Adrenal gland (tissue), 12 donors: ENCODE measurements around the gene WDR91. TPM values are rescaled to one million over a fixed set of nuclear protein-coding genes. Genes with fewer than 3 reads are reported as not detected.
A peak's percentile ranks its signal among the peaks of the same experiment; 100 is the strongest.

Source experiments
- DNase-seq, 7 donors: peaks; one replicate each; pipeline ENCODE4 v3.0.0-alpha.2; 2019 to 2020
- H3K27ac ChIP-seq, 5 donors: fragments of 200-600 bp; sonication (generic) in 4 of 5; 1 replicate in 3 of 5; 2 replicates in 2 of 5; pipeline versions ENCODE4 v1.5.1 to v1.8.0; 2016 to 2020; ENCODE audit warnings: mild to moderate bottlenecking in 1 of 5
- H3K27me3 ChIP-seq: fragments of 200-600 bp; 2 replicates; pipeline ENCODE4 v1.8.0; 2021
- H3K36me3 ChIP-seq, 2 donors: fragments of 200-600 bp; replicated peaks in 1 of 2; 1 replicate in 1 of 2; 2 replicates in 1 of 2; pipeline versions ENCODE4 v1.5.1 to v1.8.0; 2018 to 2022
- H3K4me1 ChIP-seq, 2 donors: fragments of 200-600 bp; replicated peaks in 1 of 2; 1 replicate in 1 of 2; 2 replicates in 1 of 2; pipeline versions ENCODE4 v1.5.1 to v1.8.0; 2018 to 2021
- H3K4me3 ChIP-seq, 4 donors: fragments of 200-600 bp; sonication (generic) in 3 of 4; one replicate each; pipeline ENCODE4 v1.5.1; 2016 to 2018
- H3K9me3 ChIP-seq, 3 donors: fragments of 200-600 bp; sonication (generic) in 1 of 3; replicated peaks in 1 of 3; 1 replicate in 2 of 3; 2 replicates in 1 of 3; pipeline versions ENCODE4 v1.5.1 to v1.8.0; 2016 to 2021
- POLR2A ChIP-seq, 2 donors: fragments of 450-650 bp; IDR thresholded peaks; one replicate each; pipeline ENCODE4 v1.6.1; 2017; ENCODE audit warnings: antibody characterized with exemption in 2 of 2, mild to moderate bottlenecking in 2 of 2, moderate library complexity in 1 of 2
- WGBS, 4 donors: extraction: QIAGEN DNeasy Blood & Tissue Kit in 2 of 4; methylation state at CpG; one replicate each; pipeline versions ENCODE4 v1.1.5 to v1.1.7; 2013 to 2017; 5-methylcytosine and 5-hydroxymethylcytosine counted together
- intact Hi-C, 2 donors: fragments of 100-400 bp; cut with DNase I; formaldehyde crosslinking; loops; one replicate each; pipeline versions ENCODE4 v1.14.1 to v1.15.0; 2022 to 2023
- polyA plus RNA-seq, 3 donors: library from polyadenylated mRNA; stranded (reverse); fragments of 200-250 nt in 2 of 3; fragments of 350-450 nt in 1 of 3; fragmentation: Illumina TruSeq in 1 of 3; extraction: RNeasy Lipid Tissue Mini Kit (QIAGEN cat#74804) in 1 of 3; gene quantifications; one replicate each; pipeline ENCODE4 v1.2.3, GENCODE V29; 2013 to 2014
- total RNA-seq, 9 donors: library from RNA; depleted of rRNA in 4 of 9; stranded (reverse); fragments of >200 nt in 4 of 9; fragments of 120-200 nt in 1 of 9; fragmentation: NEBNext Ultra II Directional in 1 of 9; extraction: Animal tissue kit (Norgen Biotek cat#: 25700) in 1 of 9; gene quantifications; one replicate each; pipeline versions ENCODE4 v1.1.0 to v1.2.4, GENCODE V29; 2013 to 2023
- TF ChIP-seq, protein P1 (sequence below), 6 experiments: fragments of 450-650 bp in 4 of 6; fragments of 200-600 bp in 2 of 6; sonication (generic) in 1 of 6; IDR thresholded peaks; 1 replicate in 5 of 6; 2 replicates in 1 of 6; pipeline versions ENCODE4 v1.5.1 to v1.8.0; 2016 to 2021; ENCODE audit warnings: antibody characterized with exemption in 6 of 6, mild to moderate bottlenecking in 2 of 6, moderate library complexity in 1 of 6
- donor health status: healthy with polysubstance abuse.
- donor health status: Bipolar disorder and iron deficiency.
- donor health status: DM: yes; HTN: yes; CAD: no.
- donor health status: DM: no; HTN: no; CAD: no.
- donor health status: DM: no; HTN: no; CAD: no.
- donor health status: DM: yes; HTN: yes; CAD: no.

WDR91 gene
- total and polyA plus RNA-seq, 12 donors, result 6.8 to 29.6 (median 15.5) TPM

DNA sequence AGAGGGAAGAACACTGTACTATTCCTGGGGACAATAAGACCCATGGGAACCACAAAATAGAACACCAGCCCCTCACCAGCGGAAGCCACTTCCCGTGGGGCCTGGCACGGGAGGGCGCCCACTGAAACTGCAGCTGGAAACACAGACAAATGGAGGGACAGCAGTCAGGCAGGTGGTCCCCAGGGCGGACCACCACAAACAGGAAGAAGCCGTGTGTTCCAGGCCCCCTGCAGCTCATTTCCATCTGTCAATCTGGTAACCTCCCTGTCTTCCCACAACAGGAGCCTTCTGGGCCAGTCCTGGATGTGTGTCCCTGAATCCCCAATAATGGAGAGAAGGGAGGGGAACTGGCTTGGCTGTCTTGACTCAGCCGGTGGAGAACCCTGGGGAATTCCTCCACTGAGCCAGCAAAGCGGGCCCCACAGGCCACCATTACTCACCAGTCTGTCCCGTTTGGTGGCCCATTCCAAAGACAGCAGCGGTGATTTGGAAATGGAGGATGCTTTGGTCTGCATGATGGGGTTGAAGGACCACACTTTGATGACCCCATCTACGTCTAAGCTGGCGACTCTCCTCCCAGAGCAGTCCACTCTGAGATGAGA lies 16.7 kb downstream of the WDR91 start:
- DNase-seq, result peak in 1 of 7 donors; percentile 23
- Histone ChIP-seq H3K27me3 (no peaks in the 10 kb centered on the region), H3K27ac (no peak overlapping the region), H3K36me3 (peaks cover 0 to 72% of the 10 kb centered on the region in 2 donors), H3K4me1 (peaks cover 0 to 9% of the 10 kb centered on the region in 2 donors), H3K4me3 (no peak overlapping the region), H3K9me3 (no peaks in the 10 kb centered on the region)
- WGBS, 4 donors, result 91 to 93% (median 92%) methylated on average over 6 to 12 of the region's 12 CpGs
- TF ChIP-seq POLR2A (IDR thresholded peaks at IDR 0.05), result no peak
- TF ChIP-seq, protein P1, sequence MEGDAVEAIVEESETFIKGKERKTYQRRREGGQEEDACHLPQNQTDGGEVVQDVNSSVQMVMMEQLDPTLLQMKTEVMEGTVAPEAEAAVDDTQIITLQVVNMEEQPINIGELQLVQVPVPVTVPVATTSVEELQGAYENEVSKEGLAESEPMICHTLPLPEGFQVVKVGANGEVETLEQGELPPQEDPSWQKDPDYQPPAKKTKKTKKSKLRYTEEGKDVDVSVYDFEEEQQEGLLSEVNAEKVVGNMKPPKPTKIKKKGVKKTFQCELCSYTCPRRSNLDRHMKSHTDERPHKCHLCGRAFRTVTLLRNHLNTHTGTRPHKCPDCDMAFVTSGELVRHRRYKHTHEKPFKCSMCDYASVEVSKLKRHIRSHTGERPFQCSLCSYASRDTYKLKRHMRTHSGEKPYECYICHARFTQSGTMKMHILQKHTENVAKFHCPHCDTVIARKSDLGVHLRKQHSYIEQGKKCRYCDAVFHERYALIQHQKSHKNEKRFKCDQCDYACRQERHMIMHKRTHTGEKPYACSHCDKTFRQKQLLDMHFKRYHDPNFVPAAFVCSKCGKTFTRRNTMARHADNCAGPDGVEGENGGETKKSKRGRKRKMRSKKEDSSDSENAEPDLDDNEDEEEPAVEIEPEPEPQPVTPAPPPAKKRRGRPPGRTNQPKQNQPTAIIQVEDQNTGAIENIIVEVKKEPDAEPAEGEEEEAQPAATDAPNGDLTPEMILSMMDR (IDR thresholded peaks at IDR 0.05), result no peak
- intact Hi-C loops, result no loop called here

DNA sequence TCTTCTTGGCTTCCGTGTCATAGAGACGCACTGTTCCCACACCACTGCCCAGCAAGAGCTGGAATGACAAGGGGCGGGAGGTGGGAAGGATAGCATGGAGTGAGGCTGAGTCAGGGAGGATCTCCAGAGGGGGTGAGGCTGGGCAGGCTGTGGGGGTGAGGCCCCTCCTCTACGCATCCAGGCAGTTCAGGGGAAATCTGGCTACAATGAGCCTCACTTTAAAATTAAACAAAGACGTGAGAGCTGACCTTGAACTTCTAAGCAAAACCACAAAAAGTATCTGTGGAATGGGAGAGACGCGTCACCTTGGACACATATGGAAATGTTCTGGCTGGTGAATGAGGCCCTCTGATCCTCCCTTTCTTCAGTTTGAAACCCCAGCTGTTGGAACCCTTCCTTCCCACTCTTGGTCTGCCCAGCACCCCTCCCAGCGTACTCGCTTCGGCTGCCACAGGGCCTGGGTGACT lies 17.7 kb downstream of the WDR91 start:
- Histone ChIP-seq H3K4me1 (peaks cover 0 to 15% of the 10 kb centered on the region in 2 donors), H3K27ac (no peak overlapping the region), H3K4me3 (no peak overlapping the region), H3K27me3 (no peaks in the 10 kb centered on the region), H3K36me3 (peaks cover 0 to 65% of the 10 kb centered on the region in 2 donors), H3K9me3 (no peaks in the 10 kb centered on the region)
- DNase-seq, result peak in 1 of 7 donors; percentile 27
- 92 to 96% (median 94%) methylated on average over 10 of the region's 10 CpGs for WGBS, 4 donors
- no peak for TF ChIP-seq POLR2A (IDR thresholded peaks at IDR 0.05)
- TF ChIP-seq, protein P1 (IDR thresholded peaks at IDR 0.05), result no peak
- intact Hi-C loops, result no loop called here

DNA sequence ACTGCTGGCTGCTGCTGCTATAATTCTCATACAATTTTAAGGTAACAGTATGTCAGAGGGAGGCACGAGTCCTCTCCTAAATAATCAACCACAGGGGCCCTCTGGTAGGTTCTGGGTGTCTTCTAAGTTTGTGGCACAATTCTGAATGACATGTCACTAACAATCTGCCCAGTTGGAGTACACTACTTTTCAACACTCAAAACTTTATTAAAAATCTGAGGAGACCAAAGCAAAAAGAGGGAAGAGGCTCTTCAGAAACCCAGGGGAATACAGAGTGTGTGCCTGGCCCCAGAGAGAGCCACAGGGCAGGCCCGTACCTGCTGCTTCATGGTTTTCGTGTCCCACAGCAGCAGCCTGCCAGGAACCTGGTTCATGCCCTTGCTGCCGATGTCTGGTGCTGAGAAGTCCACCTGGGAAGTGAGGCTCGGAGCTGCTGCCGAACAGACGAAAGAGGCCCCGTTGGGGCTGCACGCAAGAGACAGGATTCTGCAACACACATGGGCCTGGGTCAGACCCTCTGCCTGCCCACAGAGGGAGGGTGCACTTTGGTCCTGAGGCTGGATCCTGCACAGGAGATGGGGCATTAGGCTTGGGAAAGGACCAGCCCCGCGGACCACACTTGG lies 18.3 kb downstream of the WDR91 start:
- 90 to 95% (median 91%) methylated on average over 4 to 11 of the region's 11 CpGs for WGBS, 4 donors
- intact Hi-C loops, result no loop called here
- no peak for TF ChIP-seq POLR2A (IDR thresholded peaks at IDR 0.05)
- TF ChIP-seq, protein P1 (IDR thresholded peaks at IDR 0.05), result no peak
- Histone ChIP-seq H3K27me3 (no peaks in the 10 kb centered on the region), H3K9me3 (no peaks in the 10 kb centered on the region), H3K36me3 (peaks cover 0 to 66% of the 10 kb centered on the region in 2 donors), H3K4me1 (peaks cover 0 to 15% of the 10 kb centered on the region in 2 donors), H3K27ac (no peak overlapping the region), H3K4me3 (no peak overlapping the region)
- DNase-seq, result peak in 1 of 7 donors; percentile 43

DNA sequence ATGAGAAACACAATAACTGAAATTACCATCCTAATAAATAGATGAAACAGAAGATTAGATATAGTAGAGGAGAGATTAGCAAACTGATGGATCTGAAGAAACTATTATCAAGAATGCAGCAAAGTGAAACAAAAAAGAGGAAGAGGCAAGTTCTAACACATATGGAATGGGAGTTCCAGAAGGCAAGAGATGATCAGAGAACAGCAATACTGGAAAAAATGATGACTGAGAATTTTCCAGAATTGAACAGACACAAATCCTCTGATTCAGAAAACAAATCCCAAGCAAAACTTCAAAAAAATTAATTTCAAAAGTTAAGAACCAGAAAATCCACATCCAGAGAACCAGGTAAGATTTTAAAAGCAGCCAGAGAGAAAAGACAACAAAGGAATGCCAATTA lies 20.6 kb downstream of the WDR91 start:
- intact Hi-C loops, result no loop called here
- Histone ChIP-seq H3K4me3 (no peak overlapping the region), H3K27me3 (no peaks in the 10 kb centered on the region), H3K36me3 (peaks cover 0 to 67% of the 10 kb centered on the region in 2 donors), H3K9me3 (no peaks in the 10 kb centered on the region), H3K27ac (no peak overlapping the region), H3K4me1 (peaks cover 0 to 15% of the 10 kb centered on the region in 2 donors)
- no peak for DNase-seq
- TF ChIP-seq, protein P1 (IDR thresholded peaks at IDR 0.05), result no peak
